Nephron progenitor cell (in vitro differentiated cells): ENCODE measurements around the gene SLC22A4.
A peak's percentile ranks its signal among the peaks of the same experiment; 100 is the strongest.

Experiments used
- DNase-seq: peaks from one replicate; pipeline ENCODE4 v3.0.0; 2021
- H3K27ac Mint-ChIP-seq: 2 replicates; pipeline ENCODE4 v1.8.0; 2021; ENCODE audit warnings: mild to moderate bottlenecking, moderate library complexity, mixed read lengths
- H3K27me3 Mint-ChIP-seq: 2 replicates; pipeline ENCODE4 v1.8.0; 2021; ENCODE audit warnings: mild to moderate bottlenecking, low read depth, mixed read lengths; ENCODE audit not compliant: poor library complexity
- H3K36me3 Mint-ChIP-seq: 2 replicates; pipeline ENCODE4 v1.8.0; 2021; ENCODE audit warnings: low read depth, mixed read lengths
- H3K4me1 Mint-ChIP-seq: 2 replicates; pipeline ENCODE4 v1.8.0; 2021; ENCODE audit warnings: mixed read lengths
- H3K4me3 Mint-ChIP-seq: 2 replicates; pipeline ENCODE4 v1.8.0; 2021; ENCODE audit warnings: mild to moderate bottlenecking, moderate library complexity, mixed read lengths
- H3K9me3 Mint-ChIP-seq: 2 replicates; pipeline ENCODE4 v1.8.0; 2021; ENCODE audit warnings: mild to moderate bottlenecking, moderate library complexity, mixed read lengths
- TF ChIP-seq, protein P1 (sequence below): fragments of 200-600 bp; sonication (generic); IDR thresholded peaks from 2 replicates; pipeline ENCODE4 v1.5.0; 2021; ENCODE audit warnings: antibody characterized with exemption

Gene SLC22A4

DNA sequence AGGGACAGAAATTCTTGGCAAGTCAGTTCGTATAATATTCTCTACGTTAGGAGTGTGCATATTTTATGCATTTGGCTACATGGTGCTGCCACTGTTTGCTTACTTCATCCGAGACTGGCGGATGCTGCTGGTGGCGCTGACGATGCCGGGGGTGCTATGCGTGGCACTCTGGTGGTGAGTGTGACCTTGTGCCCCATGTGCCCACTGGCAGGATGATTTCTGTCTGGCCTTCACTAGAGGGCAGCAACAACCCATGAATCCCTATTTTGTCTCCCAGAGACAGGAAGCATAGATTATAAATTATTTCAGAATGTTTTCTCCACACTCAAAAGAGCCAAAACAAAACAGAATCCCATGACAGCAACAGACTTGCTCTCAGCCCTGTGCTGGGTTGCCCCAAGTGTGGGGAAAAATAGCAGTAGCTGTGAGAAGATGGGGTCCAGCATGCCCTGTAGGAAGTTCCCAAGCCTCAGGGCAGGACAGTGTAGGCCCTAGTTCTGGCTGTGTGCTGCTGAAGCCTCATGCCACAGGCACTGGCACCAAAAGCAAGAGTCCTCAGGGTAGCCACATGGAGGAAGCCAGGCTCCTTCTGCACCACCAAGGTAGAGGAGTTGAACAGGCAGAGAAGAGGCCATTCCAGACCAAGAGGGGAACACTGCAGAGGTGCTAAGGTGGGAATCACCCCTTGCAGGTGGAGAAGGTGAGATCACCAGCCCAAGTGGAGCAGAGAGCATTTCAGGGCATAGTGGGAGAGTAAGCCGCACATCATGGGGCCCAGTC lies 91.3 kb downstream of the SLC22A4 start:
- Mint-ChIP-seq H3K4me1 (peaks cover 49% of the 10 kb centered on the region), H3K9me3 (no peaks in the 10 kb centered on the region), H3K36me3 (no peaks in the 10 kb centered on the region), H3K27me3 (peaks cover 7% of the 10 kb centered on the region), H3K27ac (no peak overlapping the region), H3K4me3 (no peak overlapping the region)
- TF ChIP-seq, protein P1, sequence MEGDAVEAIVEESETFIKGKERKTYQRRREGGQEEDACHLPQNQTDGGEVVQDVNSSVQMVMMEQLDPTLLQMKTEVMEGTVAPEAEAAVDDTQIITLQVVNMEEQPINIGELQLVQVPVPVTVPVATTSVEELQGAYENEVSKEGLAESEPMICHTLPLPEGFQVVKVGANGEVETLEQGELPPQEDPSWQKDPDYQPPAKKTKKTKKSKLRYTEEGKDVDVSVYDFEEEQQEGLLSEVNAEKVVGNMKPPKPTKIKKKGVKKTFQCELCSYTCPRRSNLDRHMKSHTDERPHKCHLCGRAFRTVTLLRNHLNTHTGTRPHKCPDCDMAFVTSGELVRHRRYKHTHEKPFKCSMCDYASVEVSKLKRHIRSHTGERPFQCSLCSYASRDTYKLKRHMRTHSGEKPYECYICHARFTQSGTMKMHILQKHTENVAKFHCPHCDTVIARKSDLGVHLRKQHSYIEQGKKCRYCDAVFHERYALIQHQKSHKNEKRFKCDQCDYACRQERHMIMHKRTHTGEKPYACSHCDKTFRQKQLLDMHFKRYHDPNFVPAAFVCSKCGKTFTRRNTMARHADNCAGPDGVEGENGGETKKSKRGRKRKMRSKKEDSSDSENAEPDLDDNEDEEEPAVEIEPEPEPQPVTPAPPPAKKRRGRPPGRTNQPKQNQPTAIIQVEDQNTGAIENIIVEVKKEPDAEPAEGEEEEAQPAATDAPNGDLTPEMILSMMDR, result peak; percentile 47
- DNase-seq, result peak; percentile 29

DNA sequence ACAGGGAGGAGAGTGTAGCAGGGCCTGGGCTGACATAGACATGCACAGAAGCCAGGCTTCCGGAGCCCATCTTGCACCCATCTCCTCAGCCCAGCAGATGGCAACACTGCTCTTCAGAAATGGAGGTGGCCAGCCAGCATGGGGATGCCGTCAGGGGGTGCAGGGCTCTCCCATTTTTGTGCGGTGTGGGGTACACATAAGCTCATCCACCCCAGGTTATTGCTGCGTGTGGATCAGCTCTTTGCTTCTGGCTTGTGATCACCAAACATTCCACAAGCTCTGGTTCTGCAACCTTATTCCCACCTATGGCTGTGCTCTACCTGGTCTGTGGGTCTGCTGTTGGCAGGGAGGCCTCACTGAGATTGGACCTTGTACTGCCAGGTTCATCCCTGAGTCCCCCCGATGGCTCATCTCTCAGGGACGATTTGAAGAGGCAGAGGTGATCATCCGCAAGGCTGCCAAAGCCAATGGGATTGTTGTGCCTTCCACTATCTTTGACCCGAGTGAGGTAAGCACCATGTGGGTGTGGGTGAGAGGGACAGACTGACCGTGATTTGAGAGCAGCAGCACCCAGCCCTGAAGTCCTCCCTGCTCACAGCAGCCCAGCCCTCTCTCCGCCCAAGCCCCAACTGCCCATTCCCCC lies 92.6 kb downstream of the SLC22A4 start:
- peaks cover 59% of the 10 kb centered on the region for H3K4me1 Mint-ChIP-seq
- TF ChIP-seq, protein P1, result peak; percentile 66
- H3K4me3 Mint-ChIP-seq, result no peak overlapping the region
- no peaks in the 10 kb centered on the region for H3K9me3 Mint-ChIP-seq
- peak; percentile 59 for DNase-seq
- H3K36me3 Mint-ChIP-seq, result no peaks in the 10 kb centered on the region
- H3K27ac Mint-ChIP-seq, result no peak overlapping the region
- peaks cover 8% of the 10 kb centered on the region for H3K27me3 Mint-ChIP-seq

DNA sequence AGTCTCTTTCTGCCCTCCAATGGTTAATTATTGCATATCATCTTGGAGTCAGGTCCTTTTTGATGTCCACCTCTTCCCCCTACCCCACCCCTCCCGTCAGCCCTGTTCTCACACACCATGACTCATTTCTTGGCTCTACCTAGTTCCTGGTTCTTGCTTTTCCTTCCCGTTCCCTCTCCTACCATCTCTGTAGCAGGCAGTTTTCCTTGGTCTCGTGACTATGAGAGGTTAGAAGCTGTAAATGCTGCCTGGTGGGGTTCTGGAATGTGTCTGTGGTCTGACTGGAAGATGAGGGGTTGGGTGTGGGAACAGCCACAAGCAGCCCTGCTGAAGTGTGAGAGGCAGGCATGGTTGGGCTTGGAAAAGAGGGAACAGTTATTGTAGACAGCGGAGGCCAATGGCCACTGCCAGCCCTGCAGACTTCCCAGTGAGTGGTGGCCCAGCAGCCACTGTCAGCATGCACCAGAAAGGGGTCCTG lies 93.5 kb downstream of the SLC22A4 start:
- no peaks in the 10 kb centered on the region for H3K9me3 Mint-ChIP-seq
- peaks cover 8% of the 10 kb centered on the region for H3K27me3 Mint-ChIP-seq
- H3K36me3 Mint-ChIP-seq, result no peaks in the 10 kb centered on the region
- peak overlapping the region; percentile 94 for H3K27ac Mint-ChIP-seq
- TF ChIP-seq, protein P1, result no peak
- peak overlapping the region; percentile 22 for H3K4me3 Mint-ChIP-seq
- DNase-seq, result peak; percentile 23
- H3K4me1 Mint-ChIP-seq, result peaks cover 62% of the 10 kb centered on the region

DNA sequence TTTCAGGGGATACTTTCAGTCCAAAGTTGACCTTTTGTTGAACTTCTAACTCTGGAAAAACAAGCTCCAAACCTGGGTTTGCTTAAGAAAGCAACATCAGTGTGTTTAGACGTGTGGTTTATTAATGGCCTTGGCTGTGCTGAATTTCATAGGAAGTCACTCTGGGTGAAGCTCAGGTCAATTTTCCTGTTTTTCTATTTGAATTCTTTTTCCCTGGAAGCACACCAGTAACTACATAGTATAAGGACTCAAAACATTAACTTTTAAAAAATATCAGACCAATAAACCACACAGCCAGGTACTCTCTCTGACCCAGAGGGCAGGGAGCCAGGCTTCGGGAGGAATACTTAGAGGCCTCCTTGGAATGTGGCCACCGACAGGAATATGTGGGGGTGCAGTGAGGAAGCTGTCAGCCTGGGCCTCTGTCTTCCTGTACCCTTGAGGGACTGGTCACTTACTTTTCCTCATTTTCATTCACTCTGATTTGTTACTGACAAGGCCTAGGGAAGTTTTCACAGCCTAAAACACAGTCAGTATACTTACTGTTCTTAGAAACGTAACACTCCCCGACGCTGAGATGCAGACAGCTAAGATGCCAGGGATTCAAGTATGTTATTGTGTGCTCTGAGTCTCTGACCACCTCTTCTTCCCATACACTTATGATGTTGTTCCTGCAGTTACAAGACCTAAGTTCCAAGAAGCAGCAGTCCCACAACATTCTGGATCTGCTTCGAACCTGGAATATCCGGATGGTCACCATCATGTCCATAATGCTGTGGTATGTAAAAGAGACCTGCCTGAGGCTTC lies 94.3 kb downstream of the SLC22A4 start:
- Mint-ChIP-seq H3K27ac (peak overlapping the region; percentile 94), H3K27me3 (peaks cover 8% of the 10 kb centered on the region), H3K4me1 (peaks cover 66% of the 10 kb centered on the region), H3K9me3 (no peaks in the 10 kb centered on the region), H3K36me3 (no peaks in the 10 kb centered on the region), H3K4me3 (peak overlapping the region; percentile 36)
- TF ChIP-seq, protein P1, result no peak
- no peak for DNase-seq

DNA sequence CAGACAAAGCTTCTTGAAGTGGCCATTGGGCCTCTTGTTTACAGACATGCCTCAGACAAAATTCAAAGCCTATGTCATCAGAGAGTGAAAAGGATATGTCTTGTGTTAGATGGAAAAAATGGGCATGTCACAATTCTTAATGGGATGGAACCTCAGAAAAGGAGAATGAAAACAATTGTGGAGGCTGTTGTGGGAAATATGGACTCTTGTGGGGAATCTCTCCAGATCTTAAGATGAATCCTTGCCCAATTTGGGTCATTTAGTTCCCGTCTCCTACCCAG lies 94.8 kb downstream of the SLC22A4 start:
- H3K9me3 Mint-ChIP-seq, result no peaks in the 10 kb centered on the region
- TF ChIP-seq, protein P1, result no peak
- peak overlapping the region; percentile 76 for H3K27ac Mint-ChIP-seq
- H3K36me3 Mint-ChIP-seq, result no peaks in the 10 kb centered on the region
- peaks cover 8% of the 10 kb centered on the region for H3K27me3 Mint-ChIP-seq
- DNase-seq, result no peak
- no peak overlapping the region for H3K4me3 Mint-ChIP-seq
- H3K4me1 Mint-ChIP-seq, result peaks cover 69% of the 10 kb centered on the region
